Activated CD8-positive, alpha-beta memory T cell treated with anti-CD3 and anti-CD28 coated beads, Interleukin-2, amount 50 U/mL, for 48 hours (primary cell): ENCODE measurements around the gene IL22RA1.

Source experiments
- DNase-seq: peaks from one replicate; pipeline ENCODE4 v3.0.0-alpha.2; 2020

The IL22RA1 gene

GRCh38 chr1:24070821-24071393 is 72.0 kb downstream of the IL22RA1 start:
- peak; percentile 86 for DNase-seq

- no peak for DNase-seq
Observed at GRCh38 chr1:24069817-24070216, 73.1 kb downstream of the IL22RA1 start.
